ENCODE data around the gene KLK10.

GRCh38 chr19:51027126-51027806 is 7.8 kb upstream of the KLK10 start:
- no peak for TF ChIP-seq CTCF (IDR thresholded peaks at IDR 0.05)
- no peak for TF ChIP-seq MXI1 (IDR thresholded peaks at IDR 0.05; ENCODE audit: low read depth, low read length)
- no peak for TF ChIP-seq JUND (IDR thresholded peaks at IDR 0.05)
- TF ChIP-seq MAX (IDR thresholded peaks at IDR 0.05; ENCODE audit: low read depth): no peak
- TF ChIP-seq ZBTB33 (IDR thresholded peaks at IDR 0.05; ENCODE audit: borderline replicate concordance, low read depth): no peak
- TF ChIP-seq ELF1 (IDR thresholded peaks at IDR 0.05): no peak
- TF ChIP-seq SMC3 (IDR thresholded peaks at IDR 0.05; ENCODE audit: low read depth, low read length): no peak
- no peak for TF ChIP-seq EP300 (IDR thresholded peaks at IDR 0.05; ENCODE audit: borderline replicate concordance in 1 of 2, low read depth in 1 of 2, low read length in 1 of 2)
- TF ChIP-seq POLR2AphosphoS5 (IDR thresholded peaks at IDR 0.05; ENCODE audit: low read depth, low read length): no peak
- TF ChIP-seq EZH2phosphoT487 (IDR thresholded peaks at IDR 0.05; ENCODE audit: borderline replicate concordance, low read depth): no peak
- TF ChIP-seq CHD2 (IDR thresholded peaks at IDR 0.05; ENCODE audit: low read length, partially characterized antibody): no peak
